Stimulated activated naive CD8-positive, alpha-beta T cell treated with anti-CD3 and anti-CD28 coated beads, Interleukin-15, Interleukin-2, amounts not matched to agents 100 ng/mL and 50 ng/mL, for 24 hours (primary cell): Measurements from ENCODE around the gene NUDT6.
"Not testable (repeated sequence)": the region's sequence is repeated elsewhere in the genome, so short reads cannot be mapped to it uniquely, and the experiment has no call there.

Experiments
- H3K27ac Mint-ChIP-seq: one replicate; pipeline ENCODE4 v1.8.0; 2021; ENCODE audit warnings: mild to moderate bottlenecking, mixed read lengths
- H3K27me3 Mint-ChIP-seq: one replicate; pipeline ENCODE4 v1.8.0; 2021; ENCODE audit warnings: mixed read lengths
- H3K36me3 Mint-ChIP-seq: one replicate; pipeline ENCODE4 v1.8.0; 2021; ENCODE audit warnings: low read depth, mixed read lengths
- H3K4me1 Mint-ChIP-seq: one replicate; pipeline ENCODE4 v1.8.0; 2021; ENCODE audit warnings: low read depth, mixed read lengths
- H3K4me3 Mint-ChIP-seq: one replicate; pipeline ENCODE4 v1.8.0; 2021; ENCODE audit warnings: mild to moderate bottlenecking, mixed read lengths
- H3K9me3 Mint-ChIP-seq: one replicate; pipeline ENCODE4 v1.8.0; 2021; ENCODE audit warnings: mixed read lengths

NUDT6 gene, protein sequence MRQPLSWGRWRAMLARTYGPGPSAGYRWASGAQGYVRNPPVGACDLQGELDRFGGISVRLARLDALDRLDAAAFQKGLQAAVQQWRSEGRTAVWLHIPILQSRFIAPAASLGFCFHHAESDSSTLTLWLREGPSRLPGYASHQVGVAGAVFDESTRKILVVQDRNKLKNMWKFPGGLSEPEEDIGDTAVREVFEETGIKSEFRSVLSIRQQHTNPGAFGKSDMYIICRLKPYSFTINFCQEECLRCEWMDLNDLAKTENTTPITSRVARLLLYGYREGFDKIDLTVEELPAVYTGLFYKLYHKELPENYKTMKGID

DNA sequence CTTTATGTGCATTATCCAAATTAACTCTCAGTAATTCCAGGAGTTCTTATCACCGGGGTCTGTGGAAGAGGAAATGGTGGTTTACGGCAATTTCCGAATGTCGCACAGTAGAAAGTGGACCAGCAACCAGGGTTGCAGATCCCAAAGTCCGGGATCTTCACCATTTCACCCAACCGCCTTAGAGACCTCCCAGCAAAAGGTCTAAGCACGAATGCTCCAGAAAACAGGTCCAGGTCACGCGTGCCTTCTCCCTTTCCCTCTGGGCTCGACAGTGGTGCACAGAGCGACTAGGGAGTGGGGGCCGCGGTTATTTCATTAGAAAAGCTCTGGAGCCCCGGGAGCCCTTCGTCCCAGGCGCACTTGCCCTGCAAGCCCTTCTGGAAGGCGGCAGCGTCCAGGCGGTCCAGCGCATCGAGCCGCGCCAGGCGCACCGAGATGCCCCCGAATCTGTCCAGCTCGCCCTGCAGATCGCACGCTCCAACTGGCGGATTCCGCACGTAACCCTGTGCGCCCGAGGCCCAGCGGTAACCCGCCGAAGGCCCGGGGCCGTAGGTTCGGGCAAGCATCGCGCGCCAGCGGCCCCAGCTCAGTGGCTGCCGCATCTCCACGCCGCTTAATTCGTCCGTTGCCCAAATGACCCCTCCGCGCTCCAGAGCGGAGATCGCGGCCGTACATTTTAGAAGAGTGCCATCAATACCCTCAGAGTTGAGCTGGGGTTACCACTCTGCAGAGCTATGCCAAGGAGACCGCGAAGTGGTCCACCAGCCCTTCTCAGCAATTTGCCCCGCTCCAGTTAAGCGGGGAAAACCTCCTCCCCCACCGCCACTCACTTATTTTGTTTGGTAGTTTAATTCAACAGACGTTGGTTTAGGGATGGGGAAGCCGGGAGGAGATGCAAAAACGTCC is at the start of gene NUDT6:
NUDT6 (minus strand) TSS at position 627 of the 906 bp plus-strand sequence; CDS start at position 602, 25 bp downstream.
- Mint-ChIP-seq H3K36me3 (no peaks in the 10 kb centered on the region), H3K27ac (peak within 1 kb of the TSS; percentile 91), H3K9me3 (no peaks in the 10 kb centered on the region), H3K4me1 (peaks cover 9% of the 10 kb centered on the region), H3K4me3 (no peak within 1 kb of the TSS), H3K27me3 (peaks cover 6% of the 10 kb centered on the region)

DNA sequence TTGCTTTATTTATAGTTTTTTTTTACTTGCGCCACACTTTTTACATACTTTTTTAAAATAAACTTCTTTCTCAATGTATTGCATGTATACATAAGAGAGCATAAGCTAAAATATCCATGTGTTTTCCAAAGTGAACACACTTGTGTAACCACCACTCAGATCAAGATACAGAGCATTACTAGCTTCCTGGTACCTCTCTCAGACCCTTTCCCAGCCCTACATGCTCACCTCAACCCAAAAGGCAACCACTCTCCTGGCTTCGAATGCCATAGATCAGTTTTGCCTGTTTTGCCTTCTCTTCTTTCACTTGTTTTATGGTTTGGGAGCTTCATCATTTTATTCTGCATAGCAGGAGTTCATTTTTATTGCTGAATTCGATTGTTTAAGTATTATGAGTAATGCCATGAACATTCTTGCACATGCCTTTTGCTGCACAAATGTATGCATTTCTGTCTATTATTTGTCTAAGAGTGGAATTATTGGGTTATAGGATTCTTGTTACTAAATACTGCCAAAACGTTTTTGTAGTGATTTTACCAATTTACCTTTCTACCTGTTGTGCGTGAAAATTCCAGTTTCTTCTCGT is 45.9 kb upstream of the NUDT6 start:
- no peaks in the 10 kb centered on the region for H3K9me3 Mint-ChIP-seq
- peaks cover 3% of the 10 kb centered on the region for H3K4me1 Mint-ChIP-seq
- H3K27me3 Mint-ChIP-seq, result no peaks in the 10 kb centered on the region
- H3K4me3 Mint-ChIP-seq, result no peak overlapping the region
- H3K27ac Mint-ChIP-seq, result no peak overlapping the region
- peaks cover 31% of the 10 kb centered on the region for H3K36me3 Mint-ChIP-seq

DNA sequence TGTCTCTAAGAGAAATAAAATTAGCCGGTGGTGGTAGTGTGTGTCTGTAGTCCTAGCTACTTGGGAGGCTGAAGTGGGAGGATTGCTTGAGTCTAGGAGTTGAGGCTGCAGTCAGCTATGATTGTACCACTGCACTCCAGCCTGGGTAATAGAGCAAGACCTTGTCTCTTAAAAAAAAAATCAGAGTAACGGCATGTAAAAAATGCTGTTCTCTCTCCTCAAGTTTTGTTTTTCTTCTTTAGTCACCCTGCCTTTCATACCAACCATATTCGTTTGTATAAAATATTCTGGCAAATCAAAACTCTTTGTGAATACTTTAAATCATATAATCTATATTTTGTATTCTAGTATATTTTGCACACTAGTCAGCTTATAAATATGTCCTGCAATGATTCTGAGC is 44.8 kb upstream of the NUDT6 start:
- Mint-ChIP-seq H3K4me1 (peaks cover 9% of the 10 kb centered on the region), H3K27me3 (no peaks in the 10 kb centered on the region), H3K9me3 (no peaks in the 10 kb centered on the region)

DNA sequence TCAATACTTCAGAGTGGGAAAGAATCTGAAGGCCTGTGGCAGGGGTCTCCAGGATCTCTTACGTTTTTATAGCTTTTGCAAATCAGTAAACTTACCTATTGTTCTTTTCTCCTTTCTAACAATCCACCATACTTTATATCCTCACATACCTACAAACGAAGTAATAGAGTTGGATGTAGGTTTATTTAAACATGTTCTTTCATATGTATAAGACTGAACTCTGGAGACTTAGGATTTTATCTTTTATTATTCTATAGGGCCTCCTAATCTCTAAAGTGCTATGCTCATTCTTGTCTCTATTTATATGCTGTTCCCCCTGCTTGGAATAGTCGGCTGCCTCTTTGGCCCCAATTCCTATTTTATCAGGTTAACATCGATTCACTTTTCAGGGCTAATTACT is 43.8 kb upstream of the NUDT6 start:
- Mint-ChIP-seq H3K36me3 (peaks cover 27% of the 10 kb centered on the region), H3K4me3 (no peak overlapping the region), H3K27ac (no peak overlapping the region), H3K4me1 (peaks cover 9% of the 10 kb centered on the region), H3K9me3 (no peaks in the 10 kb centered on the region), H3K27me3 (no peaks in the 10 kb centered on the region)

More for the DNA sequence above, 44.8 kb upstream of the NUDT6 start:
- Mint-ChIP-seq H3K4me3 (no peak overlapping the region), H3K27ac (no peak overlapping the region), H3K36me3 (peaks cover 28% of the 10 kb centered on the region)

DNA sequence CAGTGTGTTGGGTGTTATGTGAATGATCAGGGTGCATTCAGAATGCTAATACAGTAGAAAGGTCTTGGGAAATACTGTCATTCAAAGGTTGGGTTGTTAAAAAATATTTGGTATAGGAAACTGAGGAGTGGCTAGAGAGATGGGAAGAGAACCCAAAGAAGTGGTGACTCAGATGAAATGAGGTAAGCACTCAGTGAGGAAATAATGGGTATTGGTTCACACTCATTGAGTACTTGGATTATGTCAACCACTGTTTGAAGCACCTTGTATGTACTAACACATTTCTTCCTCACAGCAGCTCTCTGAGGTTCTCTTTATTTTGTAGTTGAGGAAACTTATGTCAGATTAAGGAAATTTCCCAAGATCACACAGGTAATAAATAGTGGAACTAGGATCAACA is 40.8 kb upstream of the NUDT6 start:
- H3K4me1 Mint-ChIP-seq, result peaks cover 9% of the 10 kb centered on the region
- no peak overlapping the region for H3K4me3 Mint-ChIP-seq
- no peaks in the 10 kb centered on the region for H3K9me3 Mint-ChIP-seq
- no peak overlapping the region for H3K27ac Mint-ChIP-seq
- H3K27me3 Mint-ChIP-seq, result no peaks in the 10 kb centered on the region
- peaks cover 30% of the 10 kb centered on the region for H3K36me3 Mint-ChIP-seq

DNA sequence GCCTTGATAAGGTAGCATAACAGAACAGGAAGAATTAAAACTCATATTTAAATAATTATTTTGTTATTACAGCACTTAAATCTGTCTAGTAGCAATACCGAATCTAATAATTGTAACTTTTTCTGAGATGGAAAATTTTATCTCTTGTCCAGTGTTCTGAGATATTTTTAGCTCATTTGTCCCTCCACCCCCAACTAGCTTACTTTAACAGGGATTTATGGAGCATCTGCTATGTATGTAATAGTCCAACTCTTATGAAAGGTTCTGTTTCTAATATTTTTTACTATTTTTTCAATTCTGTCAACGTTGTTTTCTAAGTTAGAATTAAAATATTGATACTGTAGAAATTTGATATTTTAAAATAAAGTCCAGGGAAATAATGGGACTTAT is 38.2 kb upstream of the NUDT6 start:
- no peak overlapping the region for H3K27ac Mint-ChIP-seq

DNA sequence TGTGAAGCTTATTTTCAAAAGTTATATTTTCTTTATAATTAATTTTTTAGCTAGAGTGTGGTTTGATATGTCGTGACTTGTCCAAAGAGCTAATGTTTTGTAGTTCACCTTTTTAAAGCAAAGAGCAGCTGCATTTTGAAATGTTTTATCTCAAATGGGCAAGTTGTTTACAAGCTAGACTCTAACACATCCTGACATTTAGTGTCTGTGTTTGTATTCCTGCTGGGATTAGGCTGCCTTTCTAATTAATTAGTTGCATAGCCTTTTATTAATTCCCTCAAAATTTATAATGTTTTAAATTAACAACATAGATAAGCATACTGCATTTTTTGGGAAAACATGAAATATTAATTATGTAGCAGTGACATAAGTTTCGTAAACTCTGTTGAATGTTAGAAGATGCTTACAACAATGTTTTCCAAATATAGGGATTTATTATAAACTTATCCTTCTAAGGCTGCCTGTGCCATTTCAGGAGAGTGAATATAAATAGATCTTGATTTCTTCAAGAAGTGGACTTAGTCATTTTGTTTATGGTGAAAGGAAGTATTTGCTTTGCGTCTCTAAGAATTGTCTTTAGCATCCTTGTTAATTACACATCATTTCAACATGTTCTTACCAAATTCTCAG is 37.7 kb upstream of the NUDT6 start:
- H3K27me3 Mint-ChIP-seq, result no peaks in the 10 kb centered on the region
- H3K9me3 Mint-ChIP-seq, result no peaks in the 10 kb centered on the region
- H3K4me3 Mint-ChIP-seq, result no peak overlapping the region
- peaks cover 9% of the 10 kb centered on the region for H3K4me1 Mint-ChIP-seq
- peaks cover 32% of the 10 kb centered on the region for H3K36me3 Mint-ChIP-seq
- H3K27ac Mint-ChIP-seq, result no peak overlapping the region

More for the DNA sequence above, 38.2 kb upstream of the NUDT6 start:
- H3K9me3 Mint-ChIP-seq, result no peaks in the 10 kb centered on the region
- H3K36me3 Mint-ChIP-seq, result peaks cover 28% of the 10 kb centered on the region
- H3K4me1 Mint-ChIP-seq, result peaks cover 9% of the 10 kb centered on the region
- no peaks in the 10 kb centered on the region for H3K27me3 Mint-ChIP-seq
- no peak overlapping the region for H3K4me3 Mint-ChIP-seq

DNA sequence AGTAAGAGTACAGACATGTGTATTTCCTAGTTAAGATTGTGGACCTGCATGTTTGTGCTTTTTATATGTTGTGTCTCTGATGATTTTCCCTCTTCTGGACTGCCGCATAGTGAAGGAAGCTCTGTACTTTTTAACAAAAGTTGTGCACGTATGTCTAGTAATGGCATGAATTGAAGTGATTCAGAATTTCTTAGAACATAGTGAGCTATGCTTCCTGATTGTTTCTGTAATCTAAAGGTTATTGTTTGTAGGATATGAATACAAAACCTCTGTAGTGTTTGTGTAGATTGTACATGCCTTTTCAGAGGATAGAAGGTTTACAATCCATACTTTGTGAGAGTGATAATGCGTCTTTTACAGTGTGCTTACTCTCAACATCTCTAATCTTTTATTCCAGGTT is 37.0 kb upstream of the NUDT6 start:
- no peaks in the 10 kb centered on the region for H3K27me3 Mint-ChIP-seq
- no peak overlapping the region for H3K4me3 Mint-ChIP-seq
- H3K9me3 Mint-ChIP-seq, result no peaks in the 10 kb centered on the region
- peaks cover 35% of the 10 kb centered on the region for H3K36me3 Mint-ChIP-seq
- peaks cover 9% of the 10 kb centered on the region for H3K4me1 Mint-ChIP-seq
- H3K27ac Mint-ChIP-seq, result no peak overlapping the region

DNA sequence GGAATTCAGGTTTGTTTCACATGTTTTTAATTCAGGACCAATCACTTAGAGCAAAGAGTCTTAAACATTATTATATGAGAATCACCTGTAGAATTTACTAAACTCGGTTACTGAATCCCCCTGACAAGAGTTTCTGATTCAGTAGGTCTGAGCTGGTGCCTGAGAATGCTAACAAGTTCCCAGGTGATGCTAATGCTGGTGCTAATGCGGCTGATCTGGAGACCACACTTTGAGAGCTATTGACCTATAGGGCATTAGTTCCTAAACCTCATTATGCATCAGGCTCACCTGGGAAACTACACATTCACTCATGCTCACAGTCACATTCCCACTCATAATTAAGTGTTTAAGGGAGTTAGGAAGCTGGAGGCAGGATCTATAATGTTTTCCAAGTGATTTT is 36.1 kb upstream of the NUDT6 start:
- Mint-ChIP-seq H3K4me1 (peaks cover 8% of the 10 kb centered on the region), H3K4me3 (no peak overlapping the region), H3K36me3 (peaks cover 34% of the 10 kb centered on the region), H3K9me3 (no peaks in the 10 kb centered on the region), H3K27ac (no peak overlapping the region), H3K27me3 (no peaks in the 10 kb centered on the region)

DNA sequence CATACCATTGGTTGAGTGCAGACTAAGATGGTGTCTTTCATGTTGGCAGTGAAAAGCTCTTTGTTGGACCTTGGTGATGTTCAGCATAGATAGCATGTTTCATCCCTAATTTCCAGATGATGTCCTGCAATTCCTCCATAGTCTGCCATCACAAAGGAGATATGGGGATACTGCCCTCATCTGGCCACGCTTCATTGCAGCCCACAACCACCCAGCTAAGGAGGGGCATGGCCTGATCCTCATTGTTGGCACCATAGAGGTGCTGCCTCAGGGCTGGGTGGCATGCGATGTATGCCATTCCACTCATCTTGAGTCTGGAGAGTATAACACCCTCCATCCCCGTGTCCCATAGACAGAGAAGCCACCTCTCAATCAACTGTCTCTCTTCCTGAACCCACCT is 31.5 kb upstream of the NUDT6 start:
- no peaks in the 10 kb centered on the region for H3K9me3 Mint-ChIP-seq
- H3K27me3 Mint-ChIP-seq, result no peaks in the 10 kb centered on the region
- peaks cover 60% of the 10 kb centered on the region for H3K36me3 Mint-ChIP-seq
- H3K4me3 Mint-ChIP-seq, result no peak overlapping the region
- no peak overlapping the region for H3K27ac Mint-ChIP-seq
- H3K4me1 Mint-ChIP-seq, result no peaks in the 10 kb centered on the region

DNA sequence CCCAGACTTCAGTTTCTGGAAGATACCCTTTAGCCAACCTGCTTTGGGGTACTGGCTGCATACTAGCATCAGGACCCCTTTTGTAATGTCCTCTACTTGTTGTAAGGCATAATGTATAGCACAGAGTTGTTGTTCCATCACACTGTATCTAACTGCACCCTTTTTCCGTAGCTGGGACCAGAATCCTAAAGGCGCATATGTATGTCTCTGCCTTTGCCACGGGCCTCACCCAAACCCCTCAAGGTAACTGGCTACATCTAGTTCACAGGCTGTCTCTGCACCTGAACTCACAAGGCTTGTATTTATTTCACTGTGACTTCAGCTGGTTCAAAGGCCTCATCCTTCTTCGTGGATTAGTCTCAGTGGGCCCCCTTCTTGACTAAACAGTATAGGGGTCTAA is 29.6 kb upstream of the NUDT6 start:
- Mint-ChIP-seq H3K4me1 (no peaks in the 10 kb centered on the region), H3K9me3 (no peaks in the 10 kb centered on the region), H3K27ac (no peak overlapping the region), H3K36me3 (peaks cover 68% of the 10 kb centered on the region), H3K4me3 (no peak overlapping the region), H3K27me3 (no peaks in the 10 kb centered on the region)

DNA sequence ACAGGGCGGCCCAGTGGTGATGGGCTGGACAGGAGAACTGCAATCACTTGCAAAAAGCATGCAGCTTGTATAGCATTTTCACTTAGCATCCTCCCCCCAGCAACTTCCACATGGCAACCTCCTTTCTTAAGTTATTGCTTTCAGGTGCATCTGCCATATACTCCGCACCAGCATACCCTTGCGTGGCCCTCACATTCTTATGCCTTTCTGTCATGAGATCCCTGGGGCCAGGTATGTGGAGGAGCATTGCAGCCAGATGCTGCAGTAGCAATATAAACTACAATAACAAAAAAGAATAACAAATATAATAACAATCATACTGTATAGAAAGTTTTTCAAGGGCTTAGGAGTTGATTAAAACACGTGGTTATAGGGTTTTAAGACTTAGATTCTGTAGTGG is 26.3 kb upstream of the NUDT6 start:
- Mint-ChIP-seq H3K4me3 (no peak overlapping the region), H3K36me3 (peaks cover 77% of the 10 kb centered on the region), H3K9me3 (no peaks in the 10 kb centered on the region), H3K4me1 (no peaks in the 10 kb centered on the region), H3K27ac (no peak overlapping the region), H3K27me3 (no peaks in the 10 kb centered on the region)

DNA sequence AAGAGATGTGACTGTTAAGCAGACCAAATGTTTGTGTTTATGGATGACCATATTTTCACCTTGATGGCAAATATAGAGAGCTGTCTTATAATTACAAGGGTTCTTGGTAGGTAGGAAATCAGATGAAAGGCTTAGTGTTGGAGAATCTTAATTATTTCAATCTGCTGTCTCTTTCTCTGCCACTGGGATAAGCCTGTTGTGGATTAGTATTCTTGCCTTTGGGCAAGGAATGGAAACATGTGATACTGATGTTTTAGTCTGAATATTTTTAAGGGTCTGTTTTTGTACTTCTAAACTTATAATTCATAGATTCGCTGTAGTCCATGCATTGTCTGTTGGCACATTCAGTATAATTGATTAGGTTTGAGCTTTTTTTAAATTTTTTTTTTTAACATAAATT is 23.7 kb upstream of the NUDT6 start:
- H3K27me3 Mint-ChIP-seq, result no peaks in the 10 kb centered on the region
- H3K4me3 Mint-ChIP-seq, result no peak overlapping the region
- no peaks in the 10 kb centered on the region for H3K4me1 Mint-ChIP-seq
- H3K36me3 Mint-ChIP-seq, result peaks cover 63% of the 10 kb centered on the region
- no peaks in the 10 kb centered on the region for H3K9me3 Mint-ChIP-seq
- H3K27ac Mint-ChIP-seq, result no peak overlapping the region

DNA sequence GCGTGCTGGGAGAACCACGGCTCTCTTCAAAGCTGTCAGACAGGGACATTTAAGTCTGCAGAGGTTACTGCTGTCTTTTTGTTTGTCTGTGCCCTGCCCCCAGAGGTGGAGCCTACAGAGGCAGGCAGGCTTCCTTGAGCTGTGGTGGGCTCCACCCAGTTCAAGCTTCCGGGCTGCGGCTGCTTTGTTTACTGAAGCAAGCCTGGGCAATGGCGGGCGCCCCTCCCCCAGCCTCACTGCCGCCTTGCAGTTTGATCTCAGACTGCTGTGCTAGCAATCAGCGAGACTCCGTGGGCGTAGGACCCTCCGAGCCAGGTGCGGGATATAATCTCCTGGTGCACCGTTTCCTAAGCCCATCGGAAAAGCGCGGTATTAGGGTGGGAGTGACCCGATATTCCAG is 22.7 kb upstream of the NUDT6 start:
- not testable (repeated sequence) for H3K9me3 Mint-ChIP-seq, H3K27me3 Mint-ChIP-seq, H3K4me1 Mint-ChIP-seq, H3K4me3 Mint-ChIP-seq, H3K27ac Mint-ChIP-seq
- H3K36me3 Mint-ChIP-seq, result peaks cover 59% of the 10 kb centered on the region

DNA sequence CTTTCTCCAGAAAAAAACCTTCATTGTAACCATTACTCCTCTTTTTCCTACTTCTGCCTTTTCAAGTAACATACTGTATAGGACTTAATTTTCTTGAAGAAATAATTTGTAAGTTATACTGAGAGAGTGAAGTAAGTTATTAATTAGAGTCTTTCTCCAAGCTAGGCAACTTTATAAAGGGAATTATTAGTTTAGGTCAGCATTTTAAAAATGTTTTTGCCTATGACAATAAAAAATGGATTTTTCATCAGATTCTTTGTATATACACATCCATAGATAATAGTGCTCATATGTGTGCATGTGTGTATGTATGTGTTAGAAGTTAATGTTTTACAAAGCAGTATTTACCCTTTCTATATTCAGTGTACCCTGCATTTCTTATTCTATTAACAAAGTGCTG is 10.4 kb upstream of the NUDT6 start:
- H3K4me1 Mint-ChIP-seq, result no peaks in the 10 kb centered on the region
- H3K4me3 Mint-ChIP-seq, result no peak overlapping the region
- H3K27ac Mint-ChIP-seq, result no peak overlapping the region
- no peaks in the 10 kb centered on the region for H3K9me3 Mint-ChIP-seq
- H3K27me3 Mint-ChIP-seq, result no peaks in the 10 kb centered on the region
- peaks cover 43% of the 10 kb centered on the region for H3K36me3 Mint-ChIP-seq
